ENCODE data around the gene HIGD1C.
A peak's percentile ranks its signal among the peaks of the same experiment; 100 is the strongest.
"Not testable (repeated sequence)": the region's sequence is repeated elsewhere in the genome, so short reads cannot be mapped to it uniquely, and the experiment has no call there.

The HIGD1C gene

DNA sequence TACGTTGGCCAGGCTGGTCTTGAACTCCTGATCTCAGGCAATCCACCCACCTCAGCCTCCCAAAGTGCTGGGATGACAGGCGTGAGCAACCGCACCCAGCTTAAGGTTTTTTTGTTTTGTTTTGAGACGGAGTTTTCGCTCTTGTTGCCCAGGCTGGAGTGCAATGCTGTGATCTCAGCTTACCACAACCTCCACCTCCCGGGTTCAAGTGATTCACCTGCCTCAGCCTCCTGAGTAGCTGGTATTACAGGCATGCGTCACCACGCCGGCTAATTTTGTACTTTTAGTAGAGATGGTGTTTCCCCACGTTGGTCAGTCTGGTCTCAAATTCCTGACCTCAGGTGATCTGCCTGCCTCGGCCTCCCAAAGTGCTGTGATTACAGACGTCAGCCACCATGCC lies 21.9 kb upstream of the HIGD1C start:
- DNase-seq; in situ Hi-C loops (cut with MboI; ENCODE audit: low pct_unique_long_range_greater_than_20kb, low sequenced_read_pairs): not testable (repeated sequence)

DNA sequence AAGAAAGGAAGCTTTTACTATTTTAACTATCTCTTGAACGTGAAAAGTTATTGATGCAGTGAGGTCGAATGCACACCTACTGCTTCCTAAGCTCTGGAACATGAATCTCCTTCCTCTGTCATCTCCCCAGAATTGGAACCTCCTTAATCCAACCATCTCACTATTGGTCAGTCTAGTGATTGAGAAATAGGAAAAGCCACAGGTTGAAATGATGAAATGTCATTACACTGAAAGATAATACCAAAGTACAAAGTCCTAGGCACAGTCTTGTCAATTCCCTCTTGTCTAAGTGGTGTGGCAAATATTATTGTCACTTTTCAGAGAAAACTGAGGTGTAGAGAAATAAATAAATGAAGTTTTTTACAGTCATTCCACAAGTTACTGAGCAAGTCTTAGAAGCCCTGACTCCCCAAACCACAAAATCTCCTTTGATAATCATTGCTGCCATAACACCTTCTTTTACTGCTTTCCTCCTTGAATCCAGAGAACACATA lies 19.5 kb upstream of the HIGD1C start:
- no peak for DNase-seq
- in situ Hi-C loops (cut with MboI; ENCODE audit: low pct_unique_long_range_greater_than_20kb, low sequenced_read_pairs), result no loop called here

DNA sequence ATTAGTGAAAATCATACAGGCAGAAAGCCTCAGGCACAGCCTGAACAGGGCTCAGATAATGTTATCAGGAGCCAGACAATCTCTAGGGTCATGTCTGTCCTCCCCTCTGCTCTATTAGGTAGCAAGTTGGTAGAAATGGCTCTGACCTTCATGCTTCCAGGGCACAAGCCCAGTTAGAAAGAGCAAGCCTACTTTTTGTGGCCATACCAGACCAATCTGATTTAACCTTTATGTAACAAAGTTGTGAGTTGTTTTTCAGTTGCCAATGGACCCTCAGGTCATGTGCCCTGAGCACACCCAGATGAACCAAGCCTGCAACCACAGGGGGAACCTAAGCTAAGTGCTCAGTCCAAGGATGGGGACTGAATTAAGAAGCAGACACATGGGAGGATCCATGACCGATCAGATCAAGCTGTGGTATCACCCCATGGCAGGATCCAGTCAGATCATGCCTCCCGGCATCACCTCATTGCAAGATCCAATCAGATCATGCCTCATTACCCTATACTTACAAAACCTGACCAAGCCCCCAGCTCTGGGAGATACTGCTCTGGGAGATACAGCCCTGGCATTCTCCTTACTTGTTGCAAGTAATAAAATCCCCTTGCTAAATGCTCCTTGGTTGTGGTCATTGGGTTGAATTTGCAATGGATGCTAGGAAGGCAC lies 18.8 kb upstream of the HIGD1C start:
- in situ Hi-C loops (cut with MboI; ENCODE audit: low pct_unique_long_range_greater_than_20kb, low sequenced_read_pairs), result no loop called here
- peak; percentile 39 for DNase-seq

DNA sequence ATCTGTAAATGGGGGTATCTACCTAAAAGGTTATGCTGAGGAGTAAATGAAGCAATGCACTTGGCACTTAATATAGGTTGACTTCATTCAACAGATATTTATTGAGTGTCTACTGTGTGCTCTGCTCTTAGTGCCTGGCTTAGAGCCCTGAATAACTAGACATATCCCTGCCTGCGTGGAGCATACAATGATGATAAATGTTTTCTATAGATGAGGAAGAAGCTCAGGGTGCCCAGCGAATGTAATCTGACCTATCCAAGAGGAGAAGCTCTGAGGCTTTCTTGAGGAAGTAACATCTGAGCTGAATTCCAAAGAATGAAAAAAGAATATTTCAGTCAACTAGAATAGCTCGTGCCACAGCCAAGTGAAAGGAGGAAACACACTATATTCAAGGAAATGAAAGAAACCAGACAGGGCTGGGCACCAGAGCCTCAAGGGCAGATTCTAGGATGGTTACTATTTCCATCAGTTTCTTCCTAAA lies 17.9 kb upstream of the HIGD1C start:
- in situ Hi-C loops (cut with MboI; ENCODE audit: low pct_unique_long_range_greater_than_20kb, low sequenced_read_pairs), result no loop called here
- DNase-seq, result peak; percentile 73

DNA sequence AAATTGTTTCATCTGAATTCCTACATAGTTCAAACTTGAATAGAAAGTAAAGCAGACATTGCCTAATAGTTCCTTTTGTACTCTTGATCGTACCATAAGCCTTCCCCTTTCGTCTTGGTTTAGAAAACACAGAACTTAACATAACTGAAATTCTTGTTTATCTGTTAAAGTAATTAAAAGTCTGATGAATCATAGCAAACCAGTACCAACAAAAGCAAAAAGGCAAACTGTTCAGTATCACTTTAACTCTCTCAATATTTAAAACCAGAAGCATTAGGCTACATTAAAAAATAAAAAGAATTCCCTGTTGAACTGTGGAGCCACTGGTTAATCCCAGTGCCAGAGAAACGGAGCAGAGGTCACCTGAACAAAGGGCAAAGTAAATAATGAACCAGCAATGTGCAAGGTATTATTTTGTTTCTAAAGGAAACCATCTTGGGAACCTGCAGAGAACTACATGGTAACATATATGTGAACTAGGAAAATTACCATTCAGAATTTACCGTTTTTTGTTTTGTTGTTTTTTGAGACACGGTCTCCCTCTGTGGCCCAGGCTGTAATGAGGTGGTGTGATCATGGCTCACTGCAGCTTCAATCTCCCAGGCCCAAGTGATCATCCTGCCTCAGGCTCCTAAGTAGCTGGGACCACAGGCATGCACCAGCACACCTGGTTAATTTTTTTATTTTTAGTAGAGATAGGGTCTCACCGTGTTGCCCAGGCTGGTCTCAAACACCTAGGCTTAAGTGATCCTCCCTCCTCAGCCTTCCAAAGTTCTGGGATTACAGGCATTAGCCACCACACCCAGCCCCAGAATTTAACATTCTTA lies 17.1 kb upstream of the HIGD1C start:
- in situ Hi-C loops (cut with MboI; ENCODE audit: low pct_unique_long_range_greater_than_20kb, low sequenced_read_pairs), result no loop called here
- no peak for DNase-seq

DNA sequence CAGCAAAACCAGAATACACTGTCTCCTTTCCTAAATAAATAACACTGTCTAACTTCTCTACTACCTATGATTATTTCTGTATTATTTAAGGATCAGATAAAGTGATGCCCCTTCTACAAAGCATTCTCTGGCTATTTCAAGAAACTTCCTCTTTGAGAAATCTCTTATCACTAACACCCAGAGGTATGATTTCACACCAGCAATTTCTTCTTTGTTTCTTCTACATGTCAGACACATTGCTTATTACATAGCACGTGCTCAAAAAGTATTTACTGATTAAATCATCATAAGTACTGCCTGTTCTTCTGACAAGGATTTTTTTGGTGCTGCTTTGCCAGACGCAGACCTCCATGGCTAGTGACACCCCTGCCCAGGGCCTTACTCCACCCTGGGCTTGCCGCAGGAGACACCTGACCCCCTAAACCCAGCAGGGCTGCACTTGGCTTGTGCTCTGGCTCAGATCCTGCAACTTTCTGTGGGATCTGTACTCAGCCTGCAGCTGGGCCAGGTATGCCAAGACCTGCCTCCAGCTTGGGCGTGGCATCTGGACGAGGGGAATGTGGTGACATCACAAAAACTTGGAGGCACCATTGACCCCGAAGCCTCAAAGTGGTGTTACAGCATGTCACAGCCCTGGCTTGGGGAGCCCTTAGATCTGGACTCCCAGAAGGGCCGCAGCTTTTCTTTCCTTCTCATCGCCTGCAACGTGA lies 15.4 kb upstream of the HIGD1C start:
- peak; percentile 69 for DNase-seq
- in situ Hi-C loops (cut with MboI; ENCODE audit: low pct_unique_long_range_greater_than_20kb, low sequenced_read_pairs), result no loop called here

DNA sequence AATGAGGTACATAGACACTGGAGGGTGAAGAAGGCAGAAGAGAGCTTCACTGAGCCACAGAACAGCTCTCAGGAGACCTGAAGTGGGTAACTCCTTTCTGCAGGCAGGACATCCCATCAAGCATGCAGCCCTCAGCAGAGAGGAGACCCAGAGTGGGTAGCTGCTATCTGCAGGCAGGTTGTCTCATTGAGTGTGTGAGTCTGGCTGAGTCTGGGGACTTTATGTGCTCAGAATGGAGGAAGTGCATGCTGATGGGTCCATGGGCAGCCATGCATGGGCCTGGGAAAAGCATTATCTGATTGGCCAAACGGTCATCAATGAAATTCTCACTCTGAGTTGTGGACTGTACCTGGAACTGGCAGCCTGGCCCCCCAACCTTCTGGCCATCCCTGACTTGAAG lies 14.7 kb upstream of the HIGD1C start:
- DNase-seq, result no peak

DNA sequence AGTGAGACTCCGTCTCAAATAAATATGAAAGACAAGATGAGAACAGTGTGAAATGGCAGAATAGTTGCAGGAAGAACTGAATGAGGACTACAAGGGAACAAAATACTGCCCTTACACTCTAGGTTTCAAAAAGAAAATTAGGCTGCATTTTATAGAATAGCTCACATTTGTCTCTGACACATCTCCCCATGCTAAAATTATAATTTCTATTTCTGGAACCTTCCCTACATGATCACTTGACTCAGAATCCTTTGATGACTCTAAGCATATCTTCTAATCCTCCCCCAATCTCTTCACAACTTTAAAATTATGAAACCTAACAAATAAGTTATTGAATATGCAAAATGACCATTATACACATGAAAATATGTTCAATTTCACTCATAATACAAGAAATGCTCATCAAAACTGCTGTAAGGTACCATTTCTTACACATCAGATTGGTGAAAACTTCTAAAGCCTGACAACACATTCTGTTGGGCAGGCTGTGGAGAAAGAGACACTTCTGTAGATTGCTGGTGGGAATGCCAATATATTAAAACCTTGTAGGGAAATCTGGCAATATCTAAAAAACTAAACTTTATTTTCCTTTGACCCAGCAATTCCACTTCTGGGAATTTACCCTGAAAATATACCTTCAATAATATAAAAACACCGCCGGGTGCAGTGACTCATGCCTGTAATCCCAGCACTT lies 4.3 kb upstream of the HIGD1C start:
- no peak for DNase-seq
- in situ Hi-C loops (cut with MboI; ENCODE audit: low pct_unique_long_range_greater_than_20kb, low sequenced_read_pairs), result no loop called here

More for the DNA sequence above, 14.7 kb upstream of the HIGD1C start:
- in situ Hi-C loops (cut with MboI; ENCODE audit: low pct_unique_long_range_greater_than_20kb, low sequenced_read_pairs), result no loop called here

DNA sequence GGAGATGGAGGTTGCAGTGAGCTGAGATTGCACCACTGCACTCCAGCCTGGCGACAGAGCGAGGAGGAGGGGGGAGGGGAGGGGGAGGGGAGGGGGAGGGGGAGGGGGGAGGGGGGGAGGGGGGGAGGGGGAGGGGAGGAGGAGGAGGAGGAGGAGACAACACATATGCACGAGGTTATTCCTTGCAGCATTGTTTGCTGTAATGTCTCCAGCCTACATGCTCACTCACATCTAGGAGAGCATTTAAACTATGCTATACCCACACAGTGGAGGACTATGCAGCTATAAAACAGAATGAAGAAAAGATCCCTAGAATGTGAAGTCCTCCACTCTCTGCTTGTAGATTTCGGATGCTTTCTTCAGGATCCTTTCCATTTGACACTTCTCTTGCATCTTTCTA lies 3.5 kb upstream of the HIGD1C start:
- no peak for DNase-seq
- in situ Hi-C loops (cut with MboI; ENCODE audit: low pct_unique_long_range_greater_than_20kb, low sequenced_read_pairs), result no loop called here

DNA sequence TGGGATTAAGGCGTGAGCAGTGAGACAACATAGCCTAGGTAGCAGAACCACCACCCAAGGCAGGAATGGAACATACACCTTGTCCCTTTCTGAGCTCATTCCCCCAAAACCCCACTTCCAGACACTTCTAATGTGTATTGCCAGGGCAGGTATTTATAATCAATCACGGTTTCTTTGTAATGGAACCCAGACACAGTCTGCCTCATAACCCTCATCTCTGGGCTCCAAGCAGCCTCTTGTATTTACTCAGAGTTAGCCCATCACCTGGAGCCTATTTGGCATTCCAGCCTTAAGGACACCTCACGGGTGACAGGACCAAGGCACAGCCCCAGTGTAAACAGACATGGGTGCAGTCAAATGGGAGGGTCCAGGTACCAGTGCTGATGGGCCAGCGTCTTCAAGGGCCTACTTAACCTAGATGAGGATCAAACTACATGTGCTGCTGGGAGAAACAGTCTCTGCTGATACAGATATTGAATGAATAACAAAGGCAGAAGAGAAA lies 2.5 kb upstream of the HIGD1C start:
- DNase-seq, result no peak
- in situ Hi-C loops (cut with MboI; ENCODE audit: low pct_unique_long_range_greater_than_20kb, low sequenced_read_pairs), result no loop called here

DNA sequence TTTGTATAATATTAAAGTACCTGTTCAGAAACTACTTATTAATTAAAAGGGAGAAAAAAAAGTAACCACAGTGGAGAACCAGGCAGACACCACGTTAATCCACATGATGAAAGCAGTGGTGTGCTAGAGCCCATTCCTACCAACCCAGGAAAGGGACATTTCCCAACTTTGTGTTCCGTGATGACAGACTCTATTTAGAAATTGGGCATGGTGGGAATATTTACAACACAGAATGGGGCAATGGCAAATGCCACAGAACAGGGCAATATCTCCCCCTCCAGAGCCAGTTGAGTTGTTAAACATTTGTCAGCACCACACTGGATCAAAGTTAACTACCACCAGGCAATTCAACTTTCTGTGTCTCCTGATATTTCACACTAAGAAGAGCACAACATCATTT lies 1.2 kb upstream of the HIGD1C start:
- DNase-seq, result no peak
- in situ Hi-C loops (cut with MboI; ENCODE audit: low pct_unique_long_range_greater_than_20kb, low sequenced_read_pairs), result no loop called here

DNA sequence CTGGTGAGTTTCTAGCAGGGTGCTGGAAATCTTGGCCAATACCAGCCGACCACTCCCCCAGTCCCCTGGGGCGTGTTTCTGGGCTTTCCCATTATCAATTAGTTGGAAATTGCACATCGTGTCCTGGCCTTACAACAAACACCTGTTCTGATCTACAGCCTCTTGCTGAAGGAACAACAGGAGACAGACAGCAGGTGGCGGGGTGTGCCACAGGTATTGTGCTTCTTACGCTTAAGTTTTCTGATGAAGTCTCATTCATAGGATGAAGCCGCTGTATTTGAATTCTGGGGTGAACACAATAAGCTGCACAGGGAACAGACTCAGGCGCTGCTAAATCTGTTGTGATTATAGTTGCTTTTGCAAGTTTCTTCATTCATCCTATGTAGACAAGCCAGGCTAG lies 703 bp downstream of the HIGD1C start:
- in situ Hi-C loops (cut with MboI; ENCODE audit: low pct_unique_long_range_greater_than_20kb, low sequenced_read_pairs), result no loop called here
- DNase-seq, result no peak

DNA sequence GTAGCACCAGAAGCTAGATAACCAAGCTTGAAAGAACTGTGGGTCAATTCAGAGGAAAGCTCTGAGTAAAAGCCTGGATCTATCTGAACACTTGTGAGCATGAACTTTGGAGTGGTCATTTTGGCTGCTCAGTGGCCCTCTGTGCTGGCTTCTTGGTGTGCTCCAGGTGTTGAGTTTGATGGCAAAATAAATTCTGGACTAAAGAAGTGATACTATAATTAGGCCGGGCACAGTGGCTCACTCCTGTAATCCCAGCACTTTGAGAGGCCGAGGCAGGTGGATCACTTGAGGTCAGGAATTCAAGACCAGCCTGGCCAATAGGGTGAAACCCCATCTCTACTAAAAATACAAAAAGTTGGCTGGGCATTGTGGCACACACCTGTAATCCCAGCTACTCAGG lies 2.4 kb downstream of the HIGD1C start:
- DNase-seq; in situ Hi-C loops (cut with MboI; ENCODE audit: low pct_unique_long_range_greater_than_20kb, low sequenced_read_pairs): not testable (repeated sequence)

DNA sequence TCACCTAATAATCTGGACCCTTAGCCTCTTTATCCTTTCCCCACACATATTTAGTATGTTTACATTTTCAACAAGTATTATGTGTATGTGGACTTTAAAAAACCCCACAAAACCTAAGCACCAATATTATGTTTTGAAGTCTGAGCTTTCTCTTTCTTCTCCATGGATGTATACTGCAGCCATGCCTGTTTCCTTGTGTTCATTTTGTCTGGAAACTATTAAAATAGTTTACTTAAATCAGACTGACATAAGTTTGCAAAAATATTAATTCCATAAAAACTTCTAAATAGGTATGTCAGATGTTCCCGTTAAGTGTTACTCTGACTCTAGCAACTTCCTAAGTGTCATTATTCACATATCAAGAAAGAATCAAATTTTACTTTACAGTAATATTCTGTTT lies 2.9 kb downstream of the HIGD1C start:
- in situ Hi-C loops (cut with MboI; ENCODE audit: low pct_unique_long_range_greater_than_20kb, low sequenced_read_pairs), result no loop called here
- no peak for DNase-seq

DNA sequence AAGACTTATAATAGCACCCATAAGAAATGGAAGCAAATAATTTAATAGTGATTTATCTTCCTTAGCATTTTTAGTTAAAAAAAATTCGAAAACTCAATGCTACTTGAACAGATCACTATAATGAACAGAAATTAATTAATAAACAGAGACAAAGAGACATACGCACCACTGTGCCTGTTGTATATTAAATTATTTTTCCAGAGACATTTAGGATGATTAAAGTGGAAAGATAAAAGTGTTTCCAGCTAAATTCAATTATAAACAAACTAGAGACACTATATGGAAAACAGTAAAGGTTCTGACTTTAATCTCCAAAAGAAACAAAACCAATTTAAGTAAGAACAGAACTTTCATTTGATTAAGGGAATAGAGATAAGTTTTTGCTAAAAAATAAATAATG lies 3.4 kb downstream of the HIGD1C start:
- in situ Hi-C loops (cut with MboI; ENCODE audit: low pct_unique_long_range_greater_than_20kb, low sequenced_read_pairs), result no loop called here
- no peak for DNase-seq

DNA sequence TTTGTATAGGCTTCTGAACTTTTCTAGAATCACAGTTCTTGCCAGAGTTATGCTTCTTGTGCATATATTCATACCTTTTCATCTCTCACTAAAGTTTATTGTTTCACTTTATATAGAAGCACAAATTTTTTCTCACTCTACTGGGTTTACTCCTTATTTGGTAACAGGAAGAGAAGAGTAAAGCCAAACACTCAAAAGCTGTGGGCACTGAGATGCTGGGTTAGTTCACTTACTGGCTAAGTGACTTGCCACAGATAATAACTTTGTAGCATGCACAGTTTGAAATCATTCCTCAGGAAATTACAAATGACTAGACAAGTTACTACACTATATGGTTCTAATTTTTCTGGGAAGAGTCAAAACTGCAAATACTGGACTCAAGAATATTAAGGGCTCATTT lies 7.8 kb downstream of the HIGD1C start:
- in situ Hi-C loops (cut with MboI; ENCODE audit: low pct_unique_long_range_greater_than_20kb, low sequenced_read_pairs), result no loop called here
- DNase-seq, result no peak

DNA sequence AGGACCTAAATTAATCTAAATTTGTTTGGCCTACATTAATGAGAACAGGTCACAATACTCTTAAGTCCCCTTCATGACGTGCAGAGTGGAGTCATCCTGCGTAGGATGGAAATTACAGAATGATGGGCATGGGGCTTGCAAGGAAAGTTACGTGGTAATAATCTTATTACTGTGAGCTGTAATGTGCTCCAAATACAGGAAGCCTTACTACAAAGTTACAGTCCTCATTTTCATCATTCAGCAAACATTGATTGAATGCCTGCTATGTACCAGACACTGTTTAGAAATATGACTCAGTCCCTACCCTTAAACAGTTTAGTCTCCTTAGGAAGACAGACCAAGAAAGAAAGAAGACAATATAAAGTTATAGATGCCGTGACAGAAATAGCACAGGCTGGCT lies 9.4 kb downstream of the HIGD1C start:
- no peak for DNase-seq
- in situ Hi-C loops (cut with MboI; ENCODE audit: low pct_unique_long_range_greater_than_20kb, low sequenced_read_pairs), result no loop called here

DNA sequence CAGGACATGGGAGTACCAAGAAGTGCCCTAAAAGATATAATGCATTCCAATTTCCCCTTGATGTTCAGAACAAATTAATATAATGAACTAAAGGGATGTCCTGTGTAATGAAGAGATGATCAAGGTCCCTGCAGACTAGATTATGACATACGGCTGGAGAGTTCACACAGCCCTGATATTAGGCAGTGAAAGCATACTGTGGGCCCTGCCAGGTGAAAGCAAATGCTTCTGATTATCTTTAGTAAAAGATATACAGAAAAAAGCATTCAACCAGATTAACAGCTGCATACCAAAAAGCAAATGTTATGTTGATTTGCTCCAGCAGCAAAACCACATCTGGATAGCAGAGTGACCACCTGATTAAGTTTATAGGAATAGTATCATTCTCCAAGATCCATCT lies 12.1 kb downstream of the HIGD1C start:
- DNase-seq, result no peak
- in situ Hi-C loops (cut with MboI; ENCODE audit: low pct_unique_long_range_greater_than_20kb, low sequenced_read_pairs), result no loop called here

DNA sequence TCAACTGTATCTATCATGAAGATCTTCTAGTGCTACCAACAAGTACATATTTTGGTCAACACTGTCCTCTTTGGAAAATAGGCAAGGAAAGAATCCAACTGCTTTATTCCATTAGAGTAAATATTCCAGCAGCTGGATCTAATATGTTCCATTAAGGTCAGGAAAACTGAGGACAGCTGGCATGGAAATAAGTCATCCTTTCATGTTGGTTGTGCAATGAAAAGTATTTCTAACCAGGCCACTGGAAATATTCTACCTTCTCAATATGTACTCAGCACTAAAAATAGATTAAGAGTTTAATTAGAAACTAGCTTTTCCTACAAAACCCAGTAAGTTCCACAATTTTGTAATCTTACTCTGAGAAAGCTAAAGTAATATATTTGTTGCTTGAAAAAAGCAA lies 19.6 kb downstream of the HIGD1C start:
- DNase-seq, result no peak
- in situ Hi-C loops (cut with MboI; ENCODE audit: low pct_unique_long_range_greater_than_20kb, low sequenced_read_pairs), result no loop called here

All from KBM-7 (cell line).